ENCODE data around the gene MTCL1. TPM values are rescaled to one million over a fixed set of nuclear protein-coding genes. Genes with fewer than 3 reads are reported as not detected.

MTCL1 gene
- total RNA-seq, 6 experiments from 2014 or later = 1.4 to 7.4 (median 3.6) TPM

GRCh38 chr18:8787371-8787670 lies 82.0 kb downstream of the MTCL1 start:
- Histone ChIP-seq H3K9me3 (no peaks in the 10 kb centered on the region), H3K4me3 (no peak overlapping the region), H3K36me3 (no peaks in the 10 kb centered on the region), H3K27me3 (no peaks in the 10 kb centered on the region), H3K27ac (no peak overlapping the region), H3K4me1 (no peaks in the 10 kb centered on the region)
- 97% methylated on average over 4 of the region's 6 CpGs for WGBS (ENCODE audit: insufficient coverage, low coverage, low lambda C conversion rate, missing lambda C conversion rate)
- TF ChIP-seq CTCF (IDR thresholded peaks at IDR 0.05) = no peak
- no peak for TF ChIP-seq POLR2A (IDR thresholded peaks at IDR 0.05)
- intact Hi-C loops (cut with DNase I) = no loop called here
- ATAC-seq = no peak
- DNase-seq = no peak

- Histone ChIP-seq H3K9me3 (no peaks in the 10 kb centered on the region), H3K4me1 (no peaks in the 10 kb centered on the region), H3K27me3 (no peaks in the 10 kb centered on the region), H3K36me3 (no peaks in the 10 kb centered on the region), H3K4me3 (no peak overlapping the region), H3K27ac (no peak overlapping the region)
- DNase-seq (no peak), ATAC-seq (no peak)
- 88% methylated on average over 6 of the region's 6 CpGs for WGBS (ENCODE audit: insufficient coverage, low coverage, low lambda C conversion rate, missing lambda C conversion rate)
- intact Hi-C loops (cut with DNase I) = no loop called here
- TF ChIP-seq POLR2A (IDR thresholded peaks at IDR 0.05) = no peak
- no peak for TF ChIP-seq CTCF (IDR thresholded peaks at IDR 0.05)
Measured at GRCh38 chr18:8787794-8788193, 82.4 kb downstream of the MTCL1 start.

GRCh38 chr18:8788503-8789429 lies 83.4 kb downstream of the MTCL1 start:
- no peaks in the 10 kb centered on the region for H3K27me3 ChIP-seq
- no peak for ATAC-seq
- H3K9me3 ChIP-seq = no peaks in the 10 kb centered on the region
- intact Hi-C loops (cut with DNase I) = no loop called here
- no peaks in the 10 kb centered on the region for H3K4me1 ChIP-seq
- H3K4me3 ChIP-seq = no peak overlapping the region
- no peak for DNase-seq
- 79% methylated on average over 13 of the region's 13 CpGs for WGBS (ENCODE audit: insufficient coverage, low coverage, low lambda C conversion rate, missing lambda C conversion rate)
- no peak overlapping the region for H3K27ac ChIP-seq
- H3K36me3 ChIP-seq = no peaks in the 10 kb centered on the region
- TF ChIP-seq CTCF (IDR thresholded peaks at IDR 0.05) (no peak), POLR2A (IDR thresholded peaks at IDR 0.05) (no peak)

- H3K36me3 ChIP-seq = no peaks in the 10 kb centered on the region
- ATAC-seq = no peak
- no CpG with 5 or more reads among the region's 4 CpGs for WGBS (ENCODE audit: insufficient coverage, low coverage, low lambda C conversion rate, missing lambda C conversion rate)
- no peak for DNase-seq
- no peaks in the 10 kb centered on the region for H3K4me1 ChIP-seq
- intact Hi-C loops (cut with DNase I) = no loop called here
- H3K27me3 ChIP-seq = no peaks in the 10 kb centered on the region
- no peaks in the 10 kb centered on the region for H3K9me3 ChIP-seq
- no peak for TF ChIP-seq POLR2A (IDR thresholded peaks at IDR 0.05)
- no peak for TF ChIP-seq CTCF (IDR thresholded peaks at IDR 0.05)
- no peak overlapping the region for H3K4me3 ChIP-seq
- no peak overlapping the region for H3K27ac ChIP-seq
Measured at GRCh38 chr18:8791171-8791651, 85.9 kb downstream of the MTCL1 start.

Measured in right lobe of liver (tissue), 6 donors.